ENCODE results near the gene ABCF3. TPM values are rescaled to one million over a fixed set of nuclear protein-coding genes. Genes with fewer than 3 reads are reported as not detected.

The ABCF3 gene
- total and polyA plus RNA-seq, 2 donors (not counting 3 experiments of a cell fraction or from before 2014, with no cell fraction given) = 68.8 to 73.4 TPM

- Histone ChIP-seq H3K27me3 (ENCODE audit: control insufficient read depth in 2 of 2, insufficient read depth in 2 of 2, low read length in 2 of 2) (no peaks in the 10 kb centered on the region), H4K20me1 (replicated peaks; ENCODE audit: control insufficient read depth, extremely low read depth, insufficient read depth, low read length) (no peaks in the 10 kb centered on the region), H3K9me1 (replicated peaks; ENCODE audit: control insufficient read depth, extremely low read depth, insufficient read depth, low read length) (no peaks in the 10 kb centered on the region), H3K4me2 (ENCODE audit: insufficient read depth, low read length) (peak within 1 kb of the TSS; percentile 97), H3K36me3 (ENCODE audit: control insufficient read depth in 2 of 2, extremely low read depth in 1 of 2, insufficient read depth in 2 of 2, low read length in 2 of 2) (no peaks in the 10 kb centered on the region), H2AFZ (ENCODE audit: low read depth, low read length) (peak within 1 kb of the TSS; percentile 83), H3K9me3 (replicated peaks; ENCODE audit: control insufficient read depth, insufficient read depth, low read length) (no peaks in the 10 kb centered on the region), H3K9ac (replicated peaks; ENCODE audit: extremely low read depth, insufficient read depth, low read length) (peak within 1 kb of the TSS; percentile 80), H3K79me2 (ENCODE audit: control insufficient read depth, insufficient read depth, low read length) (peaks cover 40% of the 10 kb centered on the region), H3K4me3 (replicated peaks in 1 of 3; ENCODE audit: insufficient read depth in 1 of 3, low read depth in 1 of 3, low read length in 3 of 3) (peak within 1 kb of the TSS; percentile 78 to 87 (median 83)), H3K27ac (ENCODE audit: insufficient read depth, low read depth, low read length) (peak within 1 kb of the TSS; percentile 25), H3K4me1 (ENCODE audit: control insufficient read depth, extremely low read depth, insufficient read depth, low read length) (peaks cover 17% of the 10 kb centered on the region)
- dilution Hi-C loops (cut with MboI; ENCODE audit: extremely low pct_ligation_motif_present, low sequenced_read_pairs) = no loop called here
- intact Hi-C loops (cut with micrococcal nuclease) = loop anchor here (1.0 kb wide), 1 partner anchor 20 kb away; the partner anchor contains the start of gene EIF2B5
- ChIA-PET POLR2A (interaction anchor here (0.8 kb wide), 1 partner anchor 173 kb away, joined by 8 read pairs; no protein-coding TSS in a partner anchor), CTCF (interaction anchor here (0.7 to 2.6 kb wide), 6 partner anchors 10 to 251 kb away, joined by 3 to 11 read pairs (median 4); partner anchors contain the start of genes ABCF3, AP2M1 and EIF2B5)
- no TSS peak for BruUV-seq (replicated peaks)
- DNase-seq (ENCODE audit: low read depth, low spot score) (peak; percentile 40), FAIRE-seq (peak; percentile 70)
- TF ChIP-seq POLR2A (IDR thresholded peaks at IDR 0.05; ENCODE audit: low read depth, low read length) (peak; percentile 61), JUN (IDR thresholded peaks at IDR 0.05; ENCODE audit: borderline replicate concordance, insufficient read depth, insufficient read length, low read depth) (no peak), EZH2 (IDR thresholded peaks at IDR 0.05; ENCODE audit: borderline replicate concordance, low read depth, low read length, severe bottlenecking) (no peak), MYC (IDR thresholded peaks at IDR 0.05; ENCODE audit: low read depth, low read length) (no peak), CTCF (IDR thresholded peaks at IDR 0.05; ENCODE audit: extremely low read depth in 1 of 2, insufficient read depth in 1 of 2, low read depth in 1 of 2, low read length in 2 of 2) (no peak), FOS (IDR thresholded peaks at IDR 0.05; ENCODE audit: borderline replicate concordance, insufficient read depth, low read length) (no peak), POLR2AphosphoS5 (IDR thresholded peaks at IDR 0.05; ENCODE audit: insufficient read depth, low read depth, low read length) (peak; percentile 42), MAX (IDR thresholded peaks at IDR 0.05; ENCODE audit: insufficient read depth, insufficient read length) (no peak), GATA2 (IDR thresholded peaks at IDR 0.05; ENCODE audit: insufficient read depth, insufficient read length, low read depth, low read length) (no peak)
Measured at GRCh38 chr3:184154885-184155643, 30.9 kb upstream of the ABCF3 start, which contains the start of gene DVL3. Gene DVL3 (plus strand): TSS chr3:184155377. CDS start chr3:184155636, 259 bp downstream.
